ENCODE data around the gene SNAPC1. TPM values are rescaled to one million over a fixed set of nuclear protein-coding genes. Genes with fewer than 3 reads are reported as not detected.
"Not testable (repeated sequence)": the region's sequence is repeated elsewhere in the genome, so short reads cannot be mapped to it uniquely, and the experiment has no call there.

SNAPC1 gene
- total RNA-seq, 1 donor, result 9.9 TPM

DNA sequence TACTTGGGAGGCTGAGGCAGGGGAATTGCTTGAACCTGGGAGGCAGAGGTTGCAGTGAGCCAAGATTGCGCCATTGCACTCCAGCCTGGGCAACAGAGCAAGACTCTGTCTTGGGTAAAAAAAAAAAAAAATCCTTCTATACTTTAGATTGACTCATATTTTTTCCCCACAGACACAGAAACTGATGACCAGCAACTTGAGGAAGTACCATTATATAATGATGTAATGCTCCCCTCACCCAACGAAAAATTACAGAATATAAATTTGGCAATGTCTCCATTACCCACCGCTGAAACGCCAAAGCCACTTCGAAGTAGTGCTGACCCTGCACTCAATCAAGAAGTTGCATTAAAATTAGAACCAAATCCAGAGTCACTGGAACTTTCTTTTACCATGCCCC lies 24.3 kb upstream of the SNAPC1 start:
- no peak overlapping the region for H3K4me3 ChIP-seq (ENCODE audit: low read depth, low read length)
- TF ChIP-seq, protein P1, sequence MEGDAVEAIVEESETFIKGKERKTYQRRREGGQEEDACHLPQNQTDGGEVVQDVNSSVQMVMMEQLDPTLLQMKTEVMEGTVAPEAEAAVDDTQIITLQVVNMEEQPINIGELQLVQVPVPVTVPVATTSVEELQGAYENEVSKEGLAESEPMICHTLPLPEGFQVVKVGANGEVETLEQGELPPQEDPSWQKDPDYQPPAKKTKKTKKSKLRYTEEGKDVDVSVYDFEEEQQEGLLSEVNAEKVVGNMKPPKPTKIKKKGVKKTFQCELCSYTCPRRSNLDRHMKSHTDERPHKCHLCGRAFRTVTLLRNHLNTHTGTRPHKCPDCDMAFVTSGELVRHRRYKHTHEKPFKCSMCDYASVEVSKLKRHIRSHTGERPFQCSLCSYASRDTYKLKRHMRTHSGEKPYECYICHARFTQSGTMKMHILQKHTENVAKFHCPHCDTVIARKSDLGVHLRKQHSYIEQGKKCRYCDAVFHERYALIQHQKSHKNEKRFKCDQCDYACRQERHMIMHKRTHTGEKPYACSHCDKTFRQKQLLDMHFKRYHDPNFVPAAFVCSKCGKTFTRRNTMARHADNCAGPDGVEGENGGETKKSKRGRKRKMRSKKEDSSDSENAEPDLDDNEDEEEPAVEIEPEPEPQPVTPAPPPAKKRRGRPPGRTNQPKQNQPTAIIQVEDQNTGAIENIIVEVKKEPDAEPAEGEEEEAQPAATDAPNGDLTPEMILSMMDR (IDR thresholded peaks at IDR 0.05; ENCODE audit: insufficient read depth, low read length), result no peak
- DNase-seq (ENCODE audit: low read depth), result no peak

DNA sequence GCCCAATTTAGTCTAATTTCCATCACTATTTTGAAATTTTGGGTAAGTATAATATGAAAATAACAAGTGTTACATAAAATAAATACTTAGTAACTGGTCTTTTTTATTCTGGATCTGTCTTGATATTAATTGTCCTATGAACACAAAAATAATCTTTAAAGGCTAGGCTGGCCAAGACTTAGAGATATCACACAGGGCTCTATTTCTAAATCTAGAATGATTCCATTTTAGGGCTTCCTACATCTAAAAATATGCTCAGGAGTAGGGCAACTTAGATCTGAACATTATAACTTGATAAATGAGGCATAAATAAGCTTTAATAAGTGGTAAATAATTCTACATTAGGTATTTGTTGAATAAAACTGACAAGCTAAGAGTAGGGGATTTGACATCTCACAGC lies 23.1 kb upstream of the SNAPC1 start:
- TF ChIP-seq, protein P1 (IDR thresholded peaks at IDR 0.05; ENCODE audit: insufficient read depth, low read length), result no peak
- no peak for DNase-seq (ENCODE audit: low read depth)
- no peak overlapping the region for H3K4me3 ChIP-seq (ENCODE audit: low read depth, low read length)

DNA sequence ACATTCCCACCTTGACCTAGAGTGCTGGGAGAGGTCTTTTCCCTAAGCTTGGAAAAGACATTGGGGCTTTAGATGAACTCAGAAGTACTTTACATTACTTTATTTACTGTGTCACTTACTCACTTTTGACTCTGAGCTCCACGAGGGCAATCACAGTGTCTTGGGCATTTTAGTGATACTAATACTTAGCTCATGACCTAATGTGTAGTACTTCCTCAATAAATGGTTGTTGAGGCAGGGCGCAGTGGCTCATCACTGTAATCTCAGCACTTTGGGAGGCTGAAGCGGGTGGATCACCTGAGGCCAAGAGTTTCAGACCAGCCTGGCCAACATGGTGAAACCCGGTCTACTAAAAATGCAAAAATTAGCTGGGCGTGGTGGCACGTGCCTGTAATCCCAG lies 19.8 kb upstream of the SNAPC1 start:
- no peak overlapping the region for H3K4me3 ChIP-seq (ENCODE audit: low read depth, low read length)
- DNase-seq (ENCODE audit: low read depth), result no peak
- TF ChIP-seq, protein P1 (IDR thresholded peaks at IDR 0.05; ENCODE audit: insufficient read depth, low read length), result no peak

DNA sequence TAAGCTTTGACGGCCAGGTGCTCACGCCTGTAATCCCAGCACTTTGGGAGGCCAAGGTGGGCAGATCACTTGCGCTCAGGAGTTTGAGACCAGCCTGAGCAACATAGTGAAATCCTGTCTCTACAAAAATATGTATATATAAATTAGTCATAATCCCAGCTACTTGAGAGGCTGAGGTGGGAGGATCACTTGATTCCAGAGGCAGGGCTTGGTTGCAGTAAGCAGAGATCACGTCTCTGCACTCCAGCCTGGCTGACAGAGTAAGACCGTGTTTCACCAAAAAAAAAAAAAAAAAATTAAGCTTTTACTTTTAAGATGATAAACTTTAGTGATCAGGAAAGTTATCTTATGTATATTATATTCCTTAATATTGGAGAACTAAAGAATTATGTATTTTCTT lies 18.0 kb upstream of the SNAPC1 start:
- DNase-seq (ENCODE audit: low read depth), result no peak
- no peak overlapping the region for H3K4me3 ChIP-seq (ENCODE audit: low read depth, low read length)
- TF ChIP-seq, protein P1 (IDR thresholded peaks at IDR 0.05; ENCODE audit: insufficient read depth, low read length), result no peak

- not testable (repeated sequence) for H3K4me3 ChIP-seq (ENCODE audit: low read depth, low read length); DNase-seq (ENCODE audit: low read depth)
Observed at GRCh38 chr14:61746346-61746745, 15.9 kb upstream of the SNAPC1 start.

DNA sequence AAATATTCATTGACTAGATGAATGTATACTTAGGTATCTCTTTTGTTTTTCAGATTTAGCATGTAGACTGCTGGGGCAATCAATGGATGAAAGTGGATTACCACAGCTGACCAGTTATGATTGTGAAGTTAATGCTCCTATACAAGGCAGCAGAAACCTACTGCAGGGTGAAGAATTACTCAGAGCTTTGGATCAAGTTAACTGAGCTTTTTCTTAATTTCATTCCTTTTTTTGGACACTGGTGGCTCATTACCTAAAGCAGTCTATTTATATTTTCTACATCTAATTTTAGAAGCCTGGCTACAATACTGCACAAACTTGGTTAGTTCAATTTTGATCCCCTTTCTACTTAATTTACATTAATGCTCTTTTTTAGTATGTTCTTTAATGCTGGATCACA lies 15.3 kb upstream of the SNAPC1 start:
- TF ChIP-seq, protein P1 (IDR thresholded peaks at IDR 0.05; ENCODE audit: insufficient read depth, low read length), result no peak
- no peak overlapping the region for H3K4me3 ChIP-seq (ENCODE audit: low read depth, low read length)
- DNase-seq (ENCODE audit: low read depth), result no peak

GRCh38 chr14:61747342-61747741 lies 14.9 kb upstream of the SNAPC1 start:
- H3K4me3 ChIP-seq (ENCODE audit: low read depth, low read length), result no peak overlapping the region
- TF ChIP-seq, protein P1 (IDR thresholded peaks at IDR 0.05; ENCODE audit: insufficient read depth, low read length), result no peak
- DNase-seq (ENCODE audit: low read depth), result no peak

All from fibroblast of the aortic adventitia (primary cell).